ENCODE measurements around the gene PRKG1. TPM values are rescaled to one million over a fixed set of nuclear protein-coding genes. Genes with fewer than 3 reads are reported as not detected.

Gene PRKG1
- total RNA-seq, 4 donors from 2014 or later, result 24.5 to 46.1 (median 37.1) TPM

GRCh38 chr10:51881213-51881612 is 806.9 kb downstream of the PRKG1 start:
- no peak overlapping the region for H3K27ac ChIP-seq (replicated peaks in 1 of 4)
- H3K36me3 ChIP-seq, result no peaks in the 10 kb centered on the region
- intact Hi-C loops (cut with DNase I), result no loop called here
- H3K4me1 ChIP-seq, result peaks cover 6 to 17% (median 7%) of the 10 kb centered on the region in 4 donors
- H3K9me3 ChIP-seq, result no peaks in the 10 kb centered on the region
- no peak for DNase-seq (ENCODE audit: extremely low spot score)
- H3K4me3 ChIP-seq, result no peak overlapping the region
- TF ChIP-seq CTCF (IDR thresholded peaks at IDR 0.05), result no peak
- no peak for TF ChIP-seq POLR2AphosphoS5 (IDR thresholded peaks at IDR 0.05)
- TF ChIP-seq EP300 (IDR thresholded peaks at IDR 0.05), result no peak
- TF ChIP-seq POLR2A (IDR thresholded peaks at IDR 0.05; ENCODE audit: low read depth), result no peak
- H3K27me3 ChIP-seq, result no peaks in the 10 kb centered on the region

GRCh38 chr10:51886438-51887068 is 812.3 kb downstream of the PRKG1 start:
- WGBS, result 41% methylated on average over 4 of the region's 4 CpGs
- Histone ChIP-seq H3K4me3 (no peak overlapping the region), H3K27me3 (no peaks in the 10 kb centered on the region), H3K4me1 (peaks cover 0 to 11% (median 7%) of the 10 kb centered on the region in 4 donors), H3K9me3 (no peaks in the 10 kb centered on the region), H3K36me3 (no peaks in the 10 kb centered on the region), H3K27ac (replicated peaks in 1 of 4) (no peak overlapping the region)
- no peak for DNase-seq (ENCODE audit: extremely low spot score)
- TF ChIP-seq CTCF (IDR thresholded peaks at IDR 0.05), result no peak
- no peak for TF ChIP-seq POLR2AphosphoS5 (IDR thresholded peaks at IDR 0.05)
- TF ChIP-seq POLR2A (IDR thresholded peaks at IDR 0.05; ENCODE audit: low read depth), result no peak
- TF ChIP-seq EP300 (IDR thresholded peaks at IDR 0.05), result no peak
- intact Hi-C loops (cut with DNase I), result no loop called here

GRCh38 chr10:51888263-51888662 is 814.0 kb downstream of the PRKG1 start:
- no peak for TF ChIP-seq CTCF (IDR thresholded peaks at IDR 0.05)
- no peak for TF ChIP-seq EP300 (IDR thresholded peaks at IDR 0.05)
- no peak for TF ChIP-seq POLR2A (IDR thresholded peaks at IDR 0.05; ENCODE audit: low read depth)
- TF ChIP-seq POLR2AphosphoS5 (IDR thresholded peaks at IDR 0.05), result no peak
- Histone ChIP-seq H3K4me3 (no peak overlapping the region), H3K4me1 (peaks cover 0 to 11% (median 7%) of the 10 kb centered on the region in 4 donors), H3K36me3 (no peaks in the 10 kb centered on the region), H3K9me3 (no peaks in the 10 kb centered on the region), H3K27me3 (no peaks in the 10 kb centered on the region), H3K27ac (replicated peaks in 1 of 4) (no peak overlapping the region)
- intact Hi-C loops (cut with DNase I), result no loop called here
- no peak for DNase-seq (ENCODE audit: extremely low spot score)

GRCh38 chr10:51892313-51892712 is 818.0 kb downstream of the PRKG1 start:
- Histone ChIP-seq H3K36me3 (no peaks in the 10 kb centered on the region), H3K27me3 (no peaks in the 10 kb centered on the region), H3K4me3 (no peak overlapping the region), H3K4me1 (peaks cover 0 to 16% (median 5%) of the 10 kb centered on the region in 4 donors), H3K27ac (replicated peaks in 1 of 4) (no peak overlapping the region), H3K9me3 (no peaks in the 10 kb centered on the region)
- TF ChIP-seq EP300 (IDR thresholded peaks at IDR 0.05), result no peak
- no peak for TF ChIP-seq POLR2AphosphoS5 (IDR thresholded peaks at IDR 0.05)
- TF ChIP-seq CTCF (IDR thresholded peaks at IDR 0.05), result no peak
- TF ChIP-seq POLR2A (IDR thresholded peaks at IDR 0.05; ENCODE audit: low read depth), result no peak
- intact Hi-C loops (cut with DNase I), result no loop called here
- no peak for DNase-seq (ENCODE audit: extremely low spot score)
- WGBS, result 79% methylated on average over 1 of the region's 1 CpG

Data from esophagus muscularis mucosa (tissue), 4 donors.